IMR-90 (cell line): ENCODE data around the gene TNFRSF13B. TPM values are rescaled to one million over a fixed set of nuclear protein-coding genes. Genes with fewer than 3 reads are reported as not detected.

Source experiments
- ATAC-seq: fragments of 200-7000 bp; cut with Tn5 transposase; 2 replicates; pipeline ENCODE4 v1.9.1; 2020; ENCODE audit warnings: low read depth, mild to moderate bottlenecking, moderate library complexity
- BruUV-seq: library from RNA; stranded (reverse); fragments of 400-500 nt; replicated peaks from 2 replicates; lab custom pipeline; 2021; lab: Mats Ljungman, UMichigan
- CTCF ChIA-PET: fragments of 300-600 bp; formaldehyde crosslinking; extraction: SDS; loops from one replicate; lab custom pipeline; 2021; ENCODE audit warnings: antibody characterized with exemption; lab: Yijun Ruan, JAX
- POLR2A ChIA-PET: fragments of 300-600 bp; sonication (Branson Sonifier 250); formaldehyde crosslinking; loops from one replicate; lab custom pipeline; 2022; ENCODE audit warnings: antibody characterized with exemption; ENCODE audit not compliant: unreplicated experiment; lab: Charles Lee
- DNase-seq: peaks from one replicate; pipeline ENCODE4 v3.0.0; 2013
- H2AFZ ChIP-seq: replicated peaks from 2 replicates; pipeline ENCODE3; 2013; ENCODE audit warnings: low read length, mild to moderate bottlenecking; ENCODE audit not compliant: poor library complexity
- H2AK5ac ChIP-seq: 2 replicates; pipeline ENCODE4 v1.6.1; 2013; ENCODE audit warnings: low read depth, low read length, inconsistent platforms
- H2AK9ac ChIP-seq: replicated peaks from 2 replicates; pipeline ENCODE3; 2013; ENCODE audit warnings: mild to moderate bottlenecking, low read depth, low read length, moderate library complexity; ENCODE audit not compliant: poor library complexity
- H2BK120ac ChIP-seq: 2 replicates; pipeline ENCODE4 v1.6.1; 2013; ENCODE audit warnings: low read depth, low read length, inconsistent platforms
- H2BK15ac ChIP-seq: 3 replicates; pipeline ENCODE4 v1.6.1; 2013; ENCODE audit warnings: low read depth, low read length, inconsistent platforms
- H2BK20ac ChIP-seq: 2 replicates; pipeline ENCODE4 v1.6.1; 2013; ENCODE audit warnings: low read depth, mild to moderate bottlenecking, inconsistent platforms, low read length, moderate library complexity
- H2BK5ac ChIP-seq: 2 replicates; pipeline ENCODE4 v1.6.1; 2013; ENCODE audit warnings: mild to moderate bottlenecking, low read depth, low read length, inconsistent platforms; ENCODE audit not compliant: poor library complexity, severe bottlenecking
- H3K14ac ChIP-seq: replicated peaks from 2 replicates; pipeline ENCODE4 v1.6.1; 2013; ENCODE audit warnings: low read depth, low read length, inconsistent platforms
- H3K18ac ChIP-seq: 2 replicates; pipeline ENCODE4 v1.6.1; 2013; ENCODE audit warnings: low read depth, low read length, control low read depth
- H3K23ac ChIP-seq: 2 replicates; pipeline ENCODE4 v1.6.1; 2013; ENCODE audit warnings: low read depth, low read length, inconsistent platforms
- H3K27ac ChIP-seq: 2 replicates; pipeline ENCODE4 v1.5.1; 2013; ENCODE audit warnings: mild to moderate bottlenecking, control low read depth, low read length; ENCODE audit not compliant: insufficient read depth
- H3K27me3 ChIP-seq: 2 replicates; pipeline ENCODE4 v1.6.1; 2013; ENCODE audit warnings: low read length; ENCODE audit not compliant: control insufficient read depth, insufficient read depth
- H3K36me3 ChIP-seq: 2 replicates; pipeline ENCODE4 v1.6.1; 2013; ENCODE audit warnings: low read length, mixed read lengths; ENCODE audit not compliant: control insufficient read depth, insufficient read depth
- H3K4ac ChIP-seq: 2 replicates; pipeline ENCODE4 v1.6.1; 2013; ENCODE audit warnings: low read depth, low read length, inconsistent platforms
- H3K4me1 ChIP-seq: 2 replicates; pipeline ENCODE4 v1.6.1; 2013; ENCODE audit warnings: low read length, mixed read lengths; ENCODE audit not compliant: control insufficient read depth, insufficient read depth
- H3K4me2 ChIP-seq: 2 replicates; pipeline ENCODE4 v1.6.1; 2013; ENCODE audit warnings: low read depth, mild to moderate bottlenecking, control low read depth, low read length, moderate library complexity
- H3K4me3 ChIP-seq: 2 replicates; pipeline ENCODE4 v1.5.1; 2013; ENCODE audit warnings: low read depth, mild to moderate bottlenecking, control low read depth, low read length, moderate library complexity; ENCODE audit not compliant: insufficient read depth
- H3K56ac ChIP-seq: 2 replicates; pipeline ENCODE4 v1.6.1; 2013; ENCODE audit warnings: low read length, inconsistent platforms; ENCODE audit not compliant: insufficient read depth; ENCODE audit errors: extremely low read depth
- H3K79me1 ChIP-seq, 2 experiments: 2 replicates each; pipeline ENCODE4 v1.6.1; 2013; ENCODE audit warnings: low read length in 2 of 2, inconsistent platforms in 1 of 2, low read depth in 1 of 2
- H3K9ac ChIP-seq: 2 replicates; pipeline ENCODE4 v1.6.1; 2013; ENCODE audit warnings: low read depth, low read length, control low read depth
- H3K9me1 ChIP-seq: 2 replicates; pipeline ENCODE4 v1.6.1; 2013; ENCODE audit warnings: low read length, inconsistent platforms; ENCODE audit not compliant: insufficient read depth
- H3K9me3 ChIP-seq: 2 replicates; pipeline ENCODE4 v1.6.1; 2013; ENCODE audit warnings: low read length; ENCODE audit not compliant: control insufficient read depth, insufficient read depth
- H4K20me1 ChIP-seq: 2 replicates; pipeline ENCODE4 v1.6.1; 2013; ENCODE audit warnings: low read length, inconsistent platforms; ENCODE audit not compliant: insufficient read depth
- H4K5ac ChIP-seq: 2 replicates; pipeline ENCODE4 v1.6.1; 2013; ENCODE audit warnings: mild to moderate bottlenecking, low read depth, low read length, control low read depth
- H4K8ac ChIP-seq, 2 experiments: 2 replicates each; pipeline ENCODE4 v1.6.1; 2013; ENCODE audit warnings: low read depth in 2 of 2, low read length in 2 of 2, control low read depth in 1 of 2, inconsistent platforms in 1 of 2
- H4K91ac ChIP-seq: 2 replicates; pipeline ENCODE4 v1.6.1; 2013; ENCODE audit warnings: low read depth, low read length, inconsistent platforms; ENCODE audit not compliant: insufficient read depth
- BHLHE40 ChIP-seq: fragments of 150-350 bp; IDR thresholded peaks from 2 replicates; pipeline ENCODE4 v1.6.1; 2016; ENCODE audit warnings: mild to moderate bottlenecking, low read depth, low read length
- RAD21 ChIP-seq: IDR thresholded peaks from 2 replicates; pipeline ENCODE4 v1.6.1; 2012; ENCODE audit warnings: low read length, improper control_type of control experiment
- RFX5 ChIP-seq: IDR thresholded peaks from 2 replicates; pipeline ENCODE4 v1.8.0; 2012; ENCODE audit warnings: low read depth, mild to moderate bottlenecking, low read length, moderate library complexity
- WGBS, 2 experiments: methylation state at CpG; one replicate each; pipeline versions ENCODE4 v1.1.5 to v1.1.7; 2013; ENCODE audit warnings: missing lambda C conversion rate in 2 of 2; ENCODE audit not compliant: insufficient read length in 1 of 2; ENCODE audit errors: extremely low coverage in 2 of 2; 5-methylcytosine and 5-hydroxymethylcytosine counted together
- dilution Hi-C: fragments of 300-500 bp; cut with HindIII; formaldehyde crosslinking; loops from one replicate; pipeline ENCODE4 v1.14.3; 2018; ENCODE audit warnings: low sequenced_read_pairs; ENCODE audit not compliant: unreplicated experiment
- in situ Hi-C: fragments of 300-500 bp; cut with MboI; formaldehyde crosslinking; loops from 3 replicates; pipeline ENCODE4 v1.14.3; 2019; ENCODE audit warnings: low sequenced_read_pairs, inconsistent platforms, mixed read lengths
- intact Hi-C: fragments of 100-400 bp; cut with micrococcal nuclease; formaldehyde crosslinking; loops from 2 replicates; pipeline ENCODE4 v1.10.0; 2022
- polyA plus RNA-seq, 3 experiments: library from polyadenylated mRNA; depleted of rRNA; stranded (reverse); fragments of >200 nt; gene quantifications; 2 replicates each; pipeline ENCODE4 v1.2.3, GENCODE V29; 2012; ENCODE audit warnings: low replicate concordance in 1 of 3
- total RNA-seq: library from RNA; depleted of rRNA; stranded (reverse); fragments of >200 nt; gene quantifications from 2 replicates; pipeline ENCODE4 v1.2.3, GENCODE V29; 2012
- TF ChIP-seq, protein P1 (sequence below): fragments of 150-350 bp; IDR thresholded peaks from 2 replicates; pipeline ENCODE4 v1.6.1; 2016; ENCODE audit warnings: low read depth, mild to moderate bottlenecking, low read length, moderate library complexity, borderline replicate concordance

Gene TNFRSF13B
- total and polyA plus RNA-seq, 2 of the 4 experiments (the other 2 are of a cell fraction), result not detected

DNA sequence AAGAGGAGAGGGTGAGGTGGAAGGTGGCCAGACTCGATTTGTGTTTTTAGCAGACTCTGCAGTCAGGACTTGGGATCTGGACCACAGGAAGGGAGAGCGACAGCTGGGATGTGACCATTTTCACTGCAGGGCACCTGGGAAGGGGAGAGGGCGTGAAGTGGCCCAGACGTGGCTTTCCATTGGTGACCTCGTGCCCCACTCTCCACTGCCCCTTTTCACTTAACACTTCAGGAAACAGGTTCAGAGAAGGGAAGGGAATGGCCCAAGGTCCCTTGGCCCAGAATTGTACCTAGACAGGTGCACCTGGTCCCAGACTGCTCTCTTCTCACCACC, 47.5 kb upstream of the TNFRSF13B start:
- no peak overlapping the region for H4K91ac ChIP-seq
- no peak overlapping the region for H2AFZ ChIP-seq
- H2BK20ac ChIP-seq, result no peak overlapping the region
- H2BK120ac ChIP-seq, result no peak overlapping the region
- no TSS peak for BruUV-seq
- no peak overlapping the region for H2BK15ac ChIP-seq
- H3K4ac ChIP-seq, result no peak overlapping the region
- intact Hi-C loops (no loop called here), dilution Hi-C loops (no loop called here), in situ Hi-C loops (loop anchor here (25.0 kb wide), 1 partner anchor 618 kb away; no protein-coding TSS in a partner anchor)
- TF ChIP-seq RAD21 (no peak), BHLHE40 (no peak), RFX5 (no peak)
- TF ChIP-seq, protein P1, sequence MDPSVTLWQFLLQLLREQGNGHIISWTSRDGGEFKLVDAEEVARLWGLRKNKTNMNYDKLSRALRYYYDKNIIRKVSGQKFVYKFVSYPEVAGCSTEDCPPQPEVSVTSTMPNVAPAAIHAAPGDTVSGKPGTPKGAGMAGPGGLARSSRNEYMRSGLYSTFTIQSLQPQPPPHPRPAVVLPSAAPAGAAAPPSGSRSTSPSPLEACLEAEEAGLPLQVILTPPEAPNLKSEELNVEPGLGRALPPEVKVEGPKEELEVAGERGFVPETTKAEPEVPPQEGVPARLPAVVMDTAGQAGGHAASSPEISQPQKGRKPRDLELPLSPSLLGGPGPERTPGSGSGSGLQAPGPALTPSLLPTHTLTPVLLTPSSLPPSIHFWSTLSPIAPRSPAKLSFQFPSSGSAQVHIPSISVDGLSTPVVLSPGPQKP, result no peak
- H3K4me2 ChIP-seq, result no peak overlapping the region
- H3K79me1 ChIP-seq, result no peaks in the 10 kb centered on the region
- H3K23ac ChIP-seq, result no peak overlapping the region
- no peak overlapping the region for H4K5ac ChIP-seq
- peaks cover 9% of the 10 kb centered on the region; the same call in 1 of the 2 replicates for H3K9me1 ChIP-seq
- H3K27me3 ChIP-seq, result no peaks in the 10 kb centered on the region
- CTCF ChIA-PET, result no interaction called here
- H4K8ac ChIP-seq, result no peak overlapping the region
- ATAC-seq (no peak), DNase-seq (no peak)
- H3K36me3 ChIP-seq, result no peaks in the 10 kb centered on the region
- no peak overlapping the region for H2BK5ac ChIP-seq
- 0 out of 2 replicates have a peak overlapping the region, but pooled peaks have one; percentile 6 for H2AK5ac ChIP-seq
- H3K18ac ChIP-seq, result no peak overlapping the region
- H3K4me3 ChIP-seq, result no peak overlapping the region
- peak overlapping the region; percentile 70 for H2AK9ac ChIP-seq
- H3K27ac ChIP-seq, result no peak overlapping the region
- no peak overlapping the region for H3K14ac ChIP-seq
- no peaks in the 10 kb centered on the region; the same call in 1 of the 2 replicates for H4K20me1 ChIP-seq
- no peak overlapping the region for H3K9ac ChIP-seq
- no peaks in the 10 kb centered on the region for H3K9me3 ChIP-seq
- no CpG with 5 or more reads among the region's 5 CpGs for WGBS, 2 experiments
- POLR2A ChIA-PET, result no interaction called here
- H3K56ac ChIP-seq, result no peak overlapping the region
- H3K4me1 ChIP-seq, result peaks cover 9% of the 10 kb centered on the region
